NCI-H2081 (cell line): Measurements from ENCODE around the gene ZNF446.
A peak's percentile ranks its signal among the peaks of the same experiment; 100 is the strongest.
"Not testable (repeated sequence)": the region's sequence is repeated elsewhere in the genome, so short reads cannot be mapped to it uniquely, and the experiment has no call there.

Source experiments
- DNase-seq, 2 experiments: peaks; one replicate each; lab custom pipeline; 2025; lab: John Stamatoyannopoulos, UW

The ZNF446 gene

GRCh38 chr19:58500242-58500641 is 24.1 kb downstream of the ZNF446 start:
- DNase-seq: no peak

- DNase-seq: not testable (repeated sequence)
Observed at GRCh38 chr19:58507602-58508223, 31.6 kb downstream of the ZNF446 start.

GRCh38 chr19:58509731-58510083 is 33.6 kb downstream of the ZNF446 start:
- DNase-seq: no peak

- DNase-seq: no peak
Observed at GRCh38 chr19:58510084-58510862, 34.1 kb downstream of the ZNF446 start.

- no peak for DNase-seq
Observed at GRCh38 chr19:58511353-58512208, 35.4 kb downstream of the ZNF446 start, which contains the start of gene SLC27A5. TSS of gene SLC27A5 (minus strand) at chr19:58511992. CDS start at chr19:58511955, 37 bp downstream.

GRCh38 chr19:58513213-58513693 is 37.1 kb downstream of the ZNF446 start:
- no peak for DNase-seq

GRCh38 chr19:58513694-58514563 is 37.8 kb downstream of the ZNF446 start:
- peak; percentile 94 for DNase-seq

GRCh38 chr19:58514564-58515022 is 38.4 kb downstream of the ZNF446 start:
- DNase-seq: no peak

GRCh38 chr19:58515259-58515658 is 39.1 kb downstream of the ZNF446 start:
- DNase-seq: no peak

GRCh38 chr19:58516246-58516836 is 40.2 kb downstream of the ZNF446 start:
- DNase-seq: no peak

- DNase-seq: no peak
Observed at GRCh38 chr19:58516964-58517833, 41.0 kb downstream of the ZNF446 start.

GRCh38 chr19:58518256-58519086 is 42.3 kb downstream of the ZNF446 start:
- no peak for DNase-seq

GRCh38 chr19:58519087-58519354 is 42.9 kb downstream of the ZNF446 start:
- peak; percentile 47 to 60 for DNase-seq

- peak; percentile 95 to 97 for DNase-seq
Observed at GRCh38 chr19:58519355-58520256, 43.5 kb downstream of the ZNF446 start, which contains the start of gene ZBTB45. TSS of gene ZBTB45 (minus strand) at chr19:58519810. CDS start at chr19:58517673, 2,137 bp downstream.

GRCh38 chr19:58520257-58520599 is 44.1 kb downstream of the ZNF446 start:
- no peak for DNase-seq

GRCh38 chr19:58521651-58522050 is 45.5 kb downstream of the ZNF446 start:
- DNase-seq: no peak

GRCh38 chr19:58522709-58523108 is 46.6 kb downstream of the ZNF446 start:
- DNase-seq: no peak

- no peak for DNase-seq
Observed at GRCh38 chr19:58529405-58529804, 53.3 kb downstream of the ZNF446 start.
